GM12891 (cell line): Measurements from ENCODE around the gene PDGFB.

Experiments
- POLR2A ChIP-seq: IDR thresholded peaks from 2 replicates; pipeline ENCODE4 v1.6.1; 2011; ENCODE audit warnings: low read depth, low read length, control low read depth
- POLR2AphosphoS5 ChIP-seq: IDR thresholded peaks from 2 replicates; pipeline ENCODE4 v1.6.1; 2011; ENCODE audit warnings: low read depth, low read length, control low read depth
- POU2F2 ChIP-seq: IDR thresholded peaks from 2 replicates; pipeline ENCODE4 v1.6.1; 2011; ENCODE audit warnings: low read depth, mild to moderate bottlenecking, control low read depth, low read length, moderate library complexity
- TAF1 ChIP-seq: IDR thresholded peaks from 2 replicates; pipeline ENCODE4 v1.6.1; 2011; ENCODE audit warnings: low read depth, low read length, control low read depth

DNA sequence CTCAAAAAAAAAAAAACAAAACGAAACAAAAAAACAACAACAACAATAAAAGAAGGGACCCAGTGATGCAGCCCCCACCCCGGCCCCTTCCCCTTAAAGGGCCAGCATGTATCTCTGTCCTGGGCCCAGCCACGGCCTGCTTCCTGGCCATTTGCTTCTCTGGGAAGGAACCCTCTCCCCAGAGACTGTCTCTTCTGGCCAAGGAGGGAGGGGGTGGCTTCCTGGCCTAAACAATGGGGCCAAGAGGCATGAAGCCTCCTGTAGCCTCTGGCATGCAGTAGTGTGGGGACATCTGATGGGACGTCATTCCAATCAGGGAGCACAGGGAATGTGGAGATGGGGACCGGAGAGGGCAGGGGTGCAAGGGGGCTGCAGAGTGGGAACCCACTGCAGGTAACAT lies 25.5 kb upstream of the PDGFB start:
- TF ChIP-seq TAF1 (no peak), POLR2AphosphoS5 (no peak), POLR2A (no peak), POU2F2 (no peak)
